Epithelial cell of proximal tubule (primary cell): ENCODE results near the gene UBL3. TPM values are rescaled to one million over a fixed set of nuclear protein-coding genes. Genes with fewer than 3 reads are reported as not detected.

Source experiments
- DNase-seq: peaks from one replicate; pipeline ENCODE4 v3.0.0-alpha.2; 2011; ENCODE audit warnings: low read depth
- H3K4me3 ChIP-seq: 2 replicates; pipeline ENCODE4 v1.5.1; 2011; ENCODE audit warnings: low read depth, mild to moderate bottlenecking, low read length
- CTCF ChIP-seq: conservative IDR thresholded peaks from 2 replicates; pipeline ENCODE4 v1.5.1; 2012; ENCODE audit warnings: low read depth, mild to moderate bottlenecking, low read length
- total RNA-seq: library from RNA; depleted of rRNA; stranded (reverse); fragments of >200 nt; gene quantifications from 2 replicates; pipeline ENCODE4 v1.2.3, GENCODE V29; 2015

The UBL3 gene
- total RNA-seq, 1 donor from 2014 or later, result 10.0 TPM

DNA sequence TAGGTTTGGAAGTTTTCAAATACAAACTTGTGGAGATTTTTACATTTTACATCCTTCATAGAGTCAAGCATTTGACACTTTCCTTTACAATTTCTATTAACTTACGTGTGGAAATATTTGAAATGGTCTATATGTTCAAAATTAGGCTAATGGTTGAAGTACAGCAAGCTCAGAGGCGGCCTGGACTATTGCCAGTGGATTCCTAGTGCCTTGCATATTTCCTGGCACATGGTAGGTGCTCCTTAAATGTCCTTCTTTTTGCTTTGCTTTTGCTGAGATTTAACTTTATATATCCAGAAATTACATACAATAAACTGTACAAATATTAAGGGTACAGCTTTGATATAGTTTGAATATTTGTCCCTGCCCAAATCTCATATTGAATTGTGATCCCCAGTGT lies 93.9 kb downstream of the UBL3 start:
- H3K4me3 ChIP-seq, result no peak overlapping the region
- no peak for DNase-seq
- no peak for TF ChIP-seq CTCF

DNA sequence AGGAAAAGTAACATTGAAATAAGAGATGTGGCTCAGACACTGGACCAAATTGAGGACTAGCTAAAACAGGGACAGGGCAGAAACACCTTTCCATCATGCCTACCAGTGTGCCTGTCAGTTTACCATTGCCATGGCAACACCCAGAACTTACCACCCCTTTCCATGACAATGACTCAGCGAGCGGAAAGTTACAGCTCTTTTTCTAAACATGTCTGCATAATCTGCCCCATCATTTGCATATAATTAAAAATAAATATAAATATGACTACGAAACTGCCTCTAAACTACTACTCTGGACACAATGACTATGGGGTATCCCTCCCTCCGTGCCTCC lies 96.0 kb downstream of the UBL3 start:
- no peak for DNase-seq
- H3K4me3 ChIP-seq, result no peak overlapping the region
- no peak for TF ChIP-seq CTCF

DNA sequence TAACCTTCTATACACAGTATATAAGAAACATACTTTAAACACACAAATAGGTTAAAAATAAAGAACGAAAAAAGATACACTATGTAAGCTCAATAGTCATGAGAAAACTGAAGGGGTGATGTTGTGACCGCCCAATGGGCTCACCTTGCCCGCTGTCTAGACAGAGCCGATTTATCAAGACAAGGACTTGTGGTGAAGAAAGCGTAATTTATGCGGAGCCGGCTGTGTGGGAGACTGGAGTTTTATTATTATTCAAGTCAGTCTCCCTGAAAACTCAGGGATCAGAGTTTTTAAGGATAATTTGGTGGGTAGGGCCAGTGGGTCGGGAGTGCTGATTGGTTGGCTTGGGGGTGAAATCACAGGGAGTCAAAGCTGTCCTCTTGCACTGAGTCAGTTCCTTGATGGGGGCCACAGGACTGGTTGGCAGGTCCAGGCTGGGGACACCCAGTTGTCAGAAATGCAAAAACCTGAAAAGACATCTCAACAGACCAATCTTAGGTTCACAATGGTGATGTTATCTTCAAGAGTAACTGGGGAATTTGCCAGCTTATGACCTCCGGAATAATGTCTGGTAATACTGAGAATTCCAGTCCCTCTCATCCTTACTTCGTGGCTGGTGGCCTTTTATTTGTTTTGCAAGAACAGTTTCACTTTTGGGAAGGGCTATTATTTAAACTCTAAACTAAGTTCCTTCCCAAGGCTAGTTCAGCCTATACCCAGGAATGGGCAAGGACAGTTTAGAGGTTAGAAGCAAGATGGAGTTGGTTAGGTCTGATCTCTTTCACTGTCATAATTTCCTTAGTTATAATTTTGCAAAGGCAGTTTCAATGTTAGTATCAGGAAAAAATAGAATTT lies 96.6 kb downstream of the UBL3 start:
- TF ChIP-seq CTCF, result no peak
- DNase-seq, result no peak
- no peak overlapping the region for H3K4me3 ChIP-seq

DNA sequence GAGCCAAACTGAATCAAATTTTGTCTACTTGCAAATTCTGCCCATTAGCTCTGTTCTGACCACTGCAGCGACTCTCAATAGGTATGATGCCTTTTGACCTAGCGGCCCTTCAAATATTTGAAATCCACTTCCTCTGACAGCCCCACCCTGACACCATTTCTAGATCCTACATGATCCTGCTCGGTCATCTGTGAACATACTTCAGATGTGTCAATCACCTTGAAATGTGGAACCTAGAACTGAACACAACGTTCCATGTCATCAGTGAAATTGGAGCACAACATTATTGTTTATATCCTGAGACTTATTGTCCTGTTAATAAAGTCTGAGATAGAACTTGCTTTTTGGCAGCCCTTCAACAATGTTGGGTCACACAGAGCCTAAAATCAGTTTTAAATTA lies 98.2 kb downstream of the UBL3 start:
- H3K4me3 ChIP-seq, result no peak overlapping the region
- no peak for TF ChIP-seq CTCF
- DNase-seq, result no peak

DNA sequence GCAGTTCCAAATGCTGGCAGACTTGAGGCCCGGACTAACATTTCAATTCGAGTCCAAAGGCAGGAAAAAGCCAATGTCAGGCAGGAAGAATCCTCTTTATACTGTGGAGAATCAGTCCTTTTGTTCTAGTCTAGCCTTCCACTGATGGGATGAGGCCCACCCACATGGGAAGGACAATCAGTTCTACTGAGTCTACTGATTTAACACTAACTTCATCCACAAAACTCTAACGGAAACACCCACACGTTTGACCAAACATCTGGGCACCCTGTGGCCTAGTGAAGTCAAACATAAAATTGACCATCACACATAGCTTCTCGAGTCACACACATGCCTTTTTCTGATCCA lies 100.3 kb downstream of the UBL3 start:
- TF ChIP-seq CTCF, result no peak
- no peak overlapping the region for H3K4me3 ChIP-seq
- no peak for DNase-seq

GRCh38 chr13:29749401-29750182 lies 100.8 kb downstream of the UBL3 start:
- H3K4me3 ChIP-seq, result no peak overlapping the region
- TF ChIP-seq CTCF, result no peak
- DNase-seq, result no peak
